Measurements from ENCODE around the gene RAB5A. TPM values are rescaled to one million over a fixed set of nuclear protein-coding genes. Genes with fewer than 3 reads are reported as not detected.
"Not testable (repeated sequence)": the region's sequence is repeated elsewhere in the genome, so short reads cannot be mapped to it uniquely, and the experiment has no call there.

The RAB5A gene
- 28.8 and 31.4 TPM in 2 replicates for total RNA-seq (2014; rRNA removed; shearing (Covaris generic))
- 11.9 and 13.6 TPM in 2 replicates for polyA plus RNA-seq (2014; cell fraction: nucleus; rRNA removed)

GRCh38 chr3:19946832-19947548 lies at the start of gene RAB5A:
Gene RAB5A (plus strand): TSS chr3:19947097. CDS start chr3:19950899, 3,802 bp downstream.
- peak; percentile 94 for DNase-seq (ENCODE audit: extremely low read depth, low read depth)

GRCh38 chr3:19898721-19899120 lies 48.2 kb upstream of the RAB5A start:
- DNase-seq (ENCODE audit: extremely low read depth, low read depth): no peak

GRCh38 chr3:19899264-19899663 lies 47.6 kb upstream of the RAB5A start:
- no peak for DNase-seq (ENCODE audit: extremely low read depth, low read depth)

GRCh38 chr3:19899833-19900232 lies 47.1 kb upstream of the RAB5A start:
- not testable (repeated sequence) for DNase-seq (ENCODE audit: extremely low read depth, low read depth)

GRCh38 chr3:19901337-19901736 lies 45.6 kb upstream of the RAB5A start:
- no peak for DNase-seq (ENCODE audit: extremely low read depth, low read depth)

- no peak for DNase-seq (ENCODE audit: extremely low read depth, low read depth)
Observed at GRCh38 chr3:19901918-19902317, 45.0 kb upstream of the RAB5A start.

GRCh38 chr3:19903649-19904048 lies 43.2 kb upstream of the RAB5A start:
- DNase-seq (ENCODE audit: extremely low read depth, low read depth): no peak

- no peak for DNase-seq (ENCODE audit: extremely low read depth, low read depth)
Observed at GRCh38 chr3:19907523-19907922, 39.4 kb upstream of the RAB5A start.

- DNase-seq (ENCODE audit: extremely low read depth, low read depth): no peak
Observed at GRCh38 chr3:19911452-19911851, 35.4 kb upstream of the RAB5A start.

GRCh38 chr3:19917167-19917566 lies 29.7 kb upstream of the RAB5A start:
- DNase-seq (ENCODE audit: extremely low read depth, low read depth): no peak

GRCh38 chr3:19920401-19921080 lies 26.4 kb upstream of the RAB5A start:
- no peak for DNase-seq (ENCODE audit: extremely low read depth, low read depth)

GRCh38 chr3:19931180-19931692 lies 15.7 kb upstream of the RAB5A start:
- no peak for DNase-seq (ENCODE audit: extremely low read depth, low read depth)

GRCh38 chr3:19931767-19932188 lies 15.1 kb upstream of the RAB5A start:
- DNase-seq (ENCODE audit: extremely low read depth, low read depth): no peak

GRCh38 chr3:19932422-19932821 lies 14.5 kb upstream of the RAB5A start:
- no peak for DNase-seq (ENCODE audit: extremely low read depth, low read depth)

- DNase-seq (ENCODE audit: extremely low read depth, low read depth): no peak
Observed at GRCh38 chr3:19934098-19934566, 12.8 kb upstream of the RAB5A start, which contains the start of gene EFHB. Gene EFHB (minus strand): TSS chr3:19934217. CDS start chr3:19934018, 199 bp downstream.

- no peak for DNase-seq (ENCODE audit: extremely low read depth, low read depth)
Observed at GRCh38 chr3:19937459-19938294, 9.2 kb upstream of the RAB5A start.

- no peak for DNase-seq (ENCODE audit: extremely low read depth, low read depth)
Observed at GRCh38 chr3:19938295-19938627, 8.6 kb upstream of the RAB5A start.

- DNase-seq (ENCODE audit: extremely low read depth, low read depth): no peak
Observed at GRCh38 chr3:19940643-19941042, 6.3 kb upstream of the RAB5A start.

- DNase-seq (ENCODE audit: extremely low read depth, low read depth): no peak
Observed at GRCh38 chr3:19945534-19945933, 1.4 kb upstream of the RAB5A start.

- no peak for DNase-seq (ENCODE audit: extremely low read depth, low read depth)
Observed at GRCh38 chr3:19945969-19946831, 697 bp upstream of the RAB5A start.
